H1 (cell line): ENCODE results near the gene SH3BGRL. TPM values are rescaled to one million over a fixed set of nuclear protein-coding genes. Genes with fewer than 3 reads are reported as not detected.

Experiments used
- CTCF ChIA-PET: fragments of 300-600 bp; sonication (Branson Sonifier 250); formaldehyde crosslinking; loops from one replicate; lab custom pipeline; 2021; ENCODE audit not compliant: partially characterized antibody; lab: Charles Lee
- POLR2A ChIA-PET: fragments of 300-600 bp; sonication (Branson Sonifier 250); formaldehyde crosslinking; loops from one replicate; lab custom pipeline; 2021; ENCODE audit warnings: inconsistent platforms; ENCODE audit not compliant: partially characterized antibody; lab: Charles Lee
- DNase-seq, 2 experiments: peaks; one replicate each; pipeline versions ENCODE4 v3.0.0 to v3.0.0-alpha.2; 2010 to 2022; ENCODE audit warnings: low spot score in 2 of 2, low read depth in 1 of 2, mixed read lengths in 1 of 2
- FAIRE-seq: peaks from 2 replicates; lab custom pipeline; 2011; peaks lifted over from hg19 to GRCh38; lab: Jason Lieb, UNC
- H2AFZ ChIP-seq: 2 replicates; pipeline ENCODE4 v1.8.1; 2012; ENCODE audit warnings: low read length, inconsistent platforms
- H2AK5ac ChIP-seq: 2 replicates; pipeline ENCODE4 v1.6.1; 2013; ENCODE audit warnings: low read depth, low read length
- H2BK120ac ChIP-seq: replicated peaks from 2 replicates; pipeline ENCODE3; 2013; ENCODE audit warnings: low read depth, low read length, inconsistent platforms
- H2BK12ac ChIP-seq: 2 replicates; pipeline ENCODE4 v1.6.1; 2013; ENCODE audit warnings: low read depth, low read length
- H2BK15ac ChIP-seq: 2 replicates; pipeline ENCODE4 v1.6.1; 2013; ENCODE audit warnings: low read length
- H2BK20ac ChIP-seq: 2 replicates; pipeline ENCODE4 v1.6.1; 2013; ENCODE audit warnings: low read length
- H2BK5ac ChIP-seq: 2 replicates; pipeline ENCODE4 v1.6.1; 2013; ENCODE audit warnings: low read depth, low read length
- H3K14ac ChIP-seq: 2 replicates; pipeline ENCODE4 v1.6.1; 2013; ENCODE audit warnings: inconsistent platforms; ENCODE audit not compliant: insufficient read length
- H3K18ac ChIP-seq: 2 replicates; pipeline ENCODE4 v1.6.1; 2013; ENCODE audit warnings: low read length; ENCODE audit errors: extremely low read depth
- H3K23ac ChIP-seq: 2 replicates; pipeline ENCODE4 v1.6.1; 2013; ENCODE audit warnings: inconsistent platforms; ENCODE audit not compliant: insufficient read length
- H3K23me2 ChIP-seq: 2 replicates; pipeline ENCODE4 v1.6.1; 2013; ENCODE audit warnings: low read depth, low read length
- H3K27ac ChIP-seq: 2 replicates; pipeline ENCODE4 v1.6.1; 2011; ENCODE audit warnings: low read depth, low read length, inconsistent platforms
- H3K27me3 ChIP-seq, 4 experiments: replicated peaks in 1 of 4; 1 replicate in 1 of 4; 2 replicates in 3 of 4; pipeline versions ENCODE4 v1.6.1 to v1.8.1; 2011 to 2013; ENCODE audit warnings: low read length in 3 of 4, mild to moderate bottlenecking in 3 of 4, inconsistent platforms in 2 of 4, mixed read lengths in 2 of 4, moderate library complexity in 1 of 4; ENCODE audit not compliant: control insufficient read depth in 3 of 4, insufficient read depth in 3 of 4; ENCODE audit errors: extremely low read depth in 1 of 4
- H3K36me3 ChIP-seq, 4 experiments: 2 replicates each; pipeline versions ENCODE4 v1.6.1 to v1.8.1; 2011 to 2013; ENCODE audit warnings: mild to moderate bottlenecking in 4 of 4, low read length in 3 of 4, moderate library complexity in 2 of 4, control low read depth in 1 of 4, inconsistent platforms in 1 of 4; ENCODE audit not compliant: insufficient read depth in 4 of 4, control insufficient read depth in 2 of 4
- H3K4ac ChIP-seq: replicated peaks from 2 replicates; pipeline ENCODE3; 2013; ENCODE audit warnings: low read length, low read depth, mixed read lengths, inconsistent platforms; ENCODE audit not compliant: insufficient read length
- H3K4me1 ChIP-seq, 4 experiments: replicated peaks in 1 of 4; 1 replicate in 1 of 4; 2 replicates in 3 of 4; pipeline versions ENCODE4 v1.6.1 to v1.8.1; 2011 to 2013; ENCODE audit warnings: low read length in 3 of 4, inconsistent platforms in 2 of 4, mixed read lengths in 1 of 4; ENCODE audit not compliant: insufficient read depth in 4 of 4, control insufficient read depth in 3 of 4
- H3K4me2 ChIP-seq, 2 experiments: 2 replicates each; pipeline versions ENCODE4 v1.6.1 to v1.8.1; 2011 to 2013; ENCODE audit warnings: low read depth in 2 of 2, low read length in 2 of 2, control low read depth in 1 of 2, inconsistent platforms in 1 of 2, mild to moderate bottlenecking in 1 of 2; ENCODE audit not compliant: insufficient read depth in 1 of 2
- H3K4me3 ChIP-seq, 4 experiments: fragments of 200-600, 300-600 bp in 1 of 4; sonication (generic), shearing (Covaris generic), sonication (Bioruptor Twin) in 1 of 4; 2 replicates each; pipeline versions ENCODE4 v1.5.1 to v1.8.1; 2011 to 2016; ENCODE audit warnings: low read length in 4 of 4, low read depth in 3 of 4, control low read depth in 2 of 4, inconsistent platforms in 2 of 4, mild to moderate bottlenecking in 2 of 4, mixed read lengths in 1 of 4, moderate library complexity in 1 of 4; ENCODE audit not compliant: insufficient read depth in 2 of 4; ENCODE audit errors: extremely low read depth in 1 of 4
- H3K56ac ChIP-seq: replicated peaks from 2 replicates; pipeline ENCODE3; 2013; ENCODE audit warnings: low read depth, mild to moderate bottlenecking, mixed read lengths, low read length, inconsistent platforms; ENCODE audit not compliant: insufficient read length
- H3K79me1 ChIP-seq: 2 replicates; pipeline ENCODE4 v1.6.1; 2013; ENCODE audit warnings: low read depth, low read length, control low read depth
- H3K79me2 ChIP-seq, 2 experiments: 2 replicates each; pipeline versions ENCODE4 v1.6.1 to v1.8.1; 2012 to 2013; ENCODE audit warnings: low read length in 2 of 2, mild to moderate bottlenecking in 2 of 2, inconsistent platforms in 1 of 2; ENCODE audit not compliant: insufficient read depth in 2 of 2, control insufficient read depth in 1 of 2
- H3K9ac ChIP-seq, 4 experiments: replicated peaks in 1 of 4; 1 replicate in 1 of 4; 2 replicates in 3 of 4; pipeline versions ENCODE4 v1.6.1 to v1.8.1; 2011 to 2013; ENCODE audit warnings: low read depth in 3 of 4, low read length in 3 of 4, control low read depth in 2 of 4, mild to moderate bottlenecking in 2 of 4, moderate library complexity in 2 of 4, inconsistent platforms in 1 of 4; ENCODE audit errors: extremely low read depth in 1 of 4
- H3K9me3 ChIP-seq, 2 experiments: 2 replicates each; pipeline versions ENCODE4 v1.6.1 to v1.8.1; 2012 to 2013; ENCODE audit warnings: mild to moderate bottlenecking in 2 of 2, moderate library complexity in 2 of 2, control low read depth in 1 of 2, inconsistent platforms in 1 of 2, low read depth in 1 of 2, low read length in 1 of 2, mixed read lengths in 1 of 2; ENCODE audit not compliant: insufficient read depth in 2 of 2
- H4K20me1 ChIP-seq, 2 experiments: replicated peaks in 1 of 2; 2 replicates each; pipeline versions ENCODE3 to v1.8.1; 2011 to 2013; ENCODE audit warnings: inconsistent platforms in 2 of 2, low read length in 2 of 2, mild to moderate bottlenecking in 1 of 2; ENCODE audit not compliant: insufficient read depth in 2 of 2, control insufficient read depth in 1 of 2
- H4K5ac ChIP-seq: 2 replicates; pipeline ENCODE4 v1.6.1; 2013; ENCODE audit warnings: low read length, low read depth, mixed read lengths, inconsistent platforms; ENCODE audit not compliant: insufficient read length
- H4K8ac ChIP-seq: 2 replicates; pipeline ENCODE4 v1.8.0; 2013; ENCODE audit warnings: mild to moderate bottlenecking, moderate library complexity, low read length, inconsistent platforms; ENCODE audit not compliant: insufficient read depth; ENCODE audit errors: extremely low read depth
- H4K91ac ChIP-seq: replicated peaks from 2 replicates; pipeline ENCODE3; 2013; ENCODE audit warnings: low read length, mixed read lengths, inconsistent platforms; ENCODE audit not compliant: insufficient read length
- NRF1 ChIP-seq: IDR thresholded peaks from 2 replicates; pipeline ENCODE4 v1.6.1; 2011; ENCODE audit warnings: mild to moderate bottlenecking, low read depth, low read length, improper control_type of control experiment
- WGBS, 2 experiments: shearing (Covaris generic) in 1 of 2; methylation state at CpG; one replicate each; pipeline versions ENCODE4 v1.1.6 to v1.1.7; 2013 to 2015; ENCODE audit warnings: low lambda C conversion rate in 2 of 2, mixed read lengths in 2 of 2, inconsistent platforms in 1 of 2, low coverage in 1 of 2, missing lambda C conversion rate in 1 of 2; ENCODE audit not compliant: insufficient replicate concordance in 2 of 2, insufficient coverage in 1 of 2, insufficient read length in 1 of 2; ENCODE audit errors: extremely low coverage in 1 of 2, missing lambda C conversion rate in 1 of 2; 5-methylcytosine and 5-hydroxymethylcytosine counted together
- polyA plus RNA-seq, 7 experiments: library from polyadenylated mRNA; depleted of rRNA in 3 of 7; stranded (reverse) in 5 of 7; unstranded in 2 of 7; fragments of >200 nt in 5 of 7; fragments of 200-250 nt in 2 of 7; gene quantifications; 1 replicate in 5 of 7; 2 replicates in 1 of 7; 4 replicates in 1 of 7; pipeline versions ENCODE4 v1.2.1 to v1.2.3, GENCODE V29; 2011 to 2013; ENCODE audit warnings: missing spikeins in 2 of 7, mixed read lengths in 2 of 7
- total RNA-seq: library from RNA; stranded (reverse); fragmentation: NEBNext Ultra II Directional; extraction: Animal tissue kit (Norgen Biotek cat#: 25700); gene quantifications from 2 replicates; pipeline ENCODE4 v1.2.1, GENCODE V29; 2021

The SH3BGRL gene
- total and polyA plus RNA-seq, 2 of the 8 experiments (the other 6 are each of a cell fraction or from before 2014, with no cell fraction given): 36.3 to 49.6 TPM

- H3K23me2 ChIP-seq: no peaks in the 10 kb centered on the region
- FAIRE-seq (no peak), DNase-seq (no peak)
- H3K4me1 ChIP-seq: no peaks in the 10 kb centered on the region
- no peak overlapping the region for H4K91ac ChIP-seq
- no peak overlapping the region for H3K4me2 ChIP-seq
- no peaks in the 10 kb centered on the region for H3K79me1 ChIP-seq
- no peak overlapping the region for H3K4ac ChIP-seq
- no peak overlapping the region for H4K5ac ChIP-seq
- no peaks in the 10 kb centered on the region for H4K20me1 ChIP-seq
- H3K18ac ChIP-seq: no peak overlapping the region
- no peak overlapping the region for H2AK5ac ChIP-seq
- no peak overlapping the region for H2BK20ac ChIP-seq
- no peak overlapping the region for H2BK120ac ChIP-seq
- H3K9me3 ChIP-seq: no peaks in the 10 kb centered on the region
- H3K27me3 ChIP-seq: no peaks in the 10 kb centered on the region
- no peaks in the 10 kb centered on the region for H3K36me3 ChIP-seq
- no peak overlapping the region for H3K14ac ChIP-seq
- POLR2A ChIA-PET: no interaction called here
- 88% methylated on average over 1 of the region's 5 CpGs; no CpG with 5 or more reads in 1 of the 2 experiments for WGBS, 2 experiments
- H3K9ac ChIP-seq: no peak overlapping the region
- H3K4me3 ChIP-seq: no peak overlapping the region
- no peak overlapping the region for H2AFZ ChIP-seq
- H2BK15ac ChIP-seq: no peak overlapping the region
- peak overlapping the region; percentile 25; the same call in 1 of the 2 replicates for H4K8ac ChIP-seq
- H3K23ac ChIP-seq: no peak overlapping the region
- H3K79me2 ChIP-seq: no peaks in the 10 kb centered on the region
- H2BK5ac ChIP-seq: no peak overlapping the region
- no peak overlapping the region for H3K56ac ChIP-seq
- CTCF ChIA-PET: no interaction called here
- no peak overlapping the region for H3K27ac ChIP-seq
- H2BK12ac ChIP-seq: no peak overlapping the region
- TF ChIP-seq NRF1: no peak
Observed at GRCh38 chrX:81316163-81316562, 114.3 kb downstream of the SH3BGRL start.
